GM23248 (cell line): ENCODE measurements around the gene CTSE.

ENCODE experiments used
- EZH2 ChIP-seq: fragments of 200-600 bp; sonication (generic); IDR thresholded peaks from 2 replicates; pipeline ENCODE4 v1.6.1; 2018; ENCODE audit warnings: antibody characterized with exemption, mild to moderate bottlenecking; ENCODE audit not compliant: insufficient read depth, poor library complexity, severe bottlenecking
- EZH2phosphoT487 ChIP-seq: fragments of 200-600 bp; sonication (generic); IDR thresholded peaks from 2 replicates; pipeline ENCODE4 v1.6.1; 2018; ENCODE audit warnings: antibody characterized with exemption, moderate library complexity, mild to moderate bottlenecking, low read depth; ENCODE audit not compliant: insufficient read depth

- TF ChIP-seq EZH2 (no peak), EZH2phosphoT487 (no peak)
Measured at GRCh38 chr1:205976036-205976435, 47.7 kb downstream of the CTSE start.
